ENCODE measurements around the gene MEIOSIN. TPM values are rescaled to one million over a fixed set of nuclear protein-coding genes. Genes with fewer than 3 reads are reported as not detected.

Gene MEIOSIN
- total and polyA plus RNA-seq, 2 of the 13 experiments (the other 11 are each of a cell fraction or from before 2014, with no cell fraction given): not detected

DNA sequence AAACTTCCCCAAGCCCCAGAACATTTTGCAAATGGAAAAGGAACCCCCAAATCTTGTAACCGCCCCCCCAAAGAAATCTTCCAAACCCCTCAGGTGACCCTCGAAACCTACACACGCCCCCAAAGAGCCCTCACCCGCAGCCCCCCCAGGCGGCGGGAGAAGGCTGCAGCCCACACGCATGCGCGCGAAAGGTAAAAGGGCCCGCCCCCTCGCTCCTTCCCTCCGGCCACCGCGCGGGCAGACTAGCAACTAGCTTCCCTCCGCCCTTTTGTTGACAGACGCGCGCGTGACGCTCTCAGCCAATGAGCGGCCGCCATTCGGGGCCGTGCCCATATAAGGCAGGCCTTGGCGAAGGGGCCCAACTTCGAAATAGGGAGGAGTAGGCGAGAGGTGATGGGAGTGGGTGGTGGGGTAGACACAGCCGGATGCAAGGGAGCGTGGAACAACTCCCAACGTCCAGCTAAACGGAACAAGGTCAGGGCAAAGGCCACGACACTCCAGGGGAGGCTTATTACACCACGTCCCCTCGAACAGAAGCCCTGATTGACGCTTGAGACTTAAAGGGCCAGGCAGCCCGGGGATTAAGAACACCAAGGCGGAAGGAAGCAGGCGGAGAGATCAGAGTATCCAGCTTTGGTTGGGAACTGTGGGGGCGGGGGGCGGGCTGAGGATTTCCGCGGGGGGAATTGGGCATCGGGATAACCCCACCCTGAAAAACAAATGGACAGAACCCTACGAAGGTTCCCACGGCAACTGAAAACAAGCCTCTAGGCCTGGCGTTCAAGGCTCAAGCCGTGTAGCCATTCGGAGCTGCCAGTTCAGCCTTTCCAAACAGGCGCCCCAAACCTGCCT lies 15.9 kb upstream of the MEIOSIN start (continued):
- TF ChIP-seq ARHGAP35 (CRISPR knock-in tag; IDR thresholded peaks at IDR 0.05; ENCODE audit: borderline replicate concordance) (no peak), DMAP1 (CRISPR knock-in tag; IDR thresholded peaks at IDR 0.05) (peak; percentile 64; the same call in 1 of the 2 replicates), TAF1 (CRISPR knock-in tag; IDR thresholded peaks at IDR 0.05) (peak; percentile 15; the same call in 1 of the 2 replicates), MED13 (CRISPR knock-in tag; IDR thresholded peaks at IDR 0.05) (peak; percentile 74; the same call in 1 of the 2 replicates), PHF5A (CRISPR knock-in tag; IDR thresholded peaks at IDR 0.05; ENCODE audit: low read depth, unreplicated experiment) (peak; percentile 46), HNRNPUL1 (IDR thresholded peaks at IDR 0.05; ENCODE audit: low read depth, low read length) (no peak), PHF20 (CRISPR knock-in tag; IDR thresholded peaks at IDR 0.05) (peak; percentile 78), RARG (CRISPR knock-in tag; IDR thresholded peaks at IDR 0.05; ENCODE audit: low read depth) (0 out of 2 replicates have a peak, but pooled peaks have one; percentile 61), ZNF605 (CRISPR knock-in tag; IDR thresholded peaks at IDR 0.05) (peak; percentile 81)
- TF ChIP-seq, protein P1, sequence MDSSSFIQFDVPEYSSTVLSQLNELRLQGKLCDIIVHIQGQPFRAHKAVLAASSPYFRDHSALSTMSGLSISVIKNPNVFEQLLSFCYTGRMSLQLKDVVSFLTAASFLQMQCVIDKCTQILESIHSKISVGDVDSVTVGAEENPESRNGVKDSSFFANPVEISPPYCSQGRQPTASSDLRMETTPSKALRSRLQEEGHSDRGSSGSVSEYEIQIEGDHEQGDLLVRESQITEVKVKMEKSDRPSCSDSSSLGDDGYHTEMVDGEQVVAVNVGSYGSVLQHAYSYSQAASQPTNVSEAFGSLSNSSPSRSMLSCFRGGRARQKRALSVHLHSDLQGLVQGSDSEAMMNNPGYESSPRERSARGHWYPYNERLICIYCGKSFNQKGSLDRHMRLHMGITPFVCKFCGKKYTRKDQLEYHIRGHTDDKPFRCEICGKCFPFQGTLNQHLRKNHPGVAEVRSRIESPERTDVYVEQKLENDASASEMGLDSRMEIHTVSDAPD (CRISPR knock-in tag; IDR thresholded peaks at IDR 0.05): 0 out of 2 replicates have a peak, but pooled peaks have one; percentile 39
- TF ChIP-seq, protein P2, sequence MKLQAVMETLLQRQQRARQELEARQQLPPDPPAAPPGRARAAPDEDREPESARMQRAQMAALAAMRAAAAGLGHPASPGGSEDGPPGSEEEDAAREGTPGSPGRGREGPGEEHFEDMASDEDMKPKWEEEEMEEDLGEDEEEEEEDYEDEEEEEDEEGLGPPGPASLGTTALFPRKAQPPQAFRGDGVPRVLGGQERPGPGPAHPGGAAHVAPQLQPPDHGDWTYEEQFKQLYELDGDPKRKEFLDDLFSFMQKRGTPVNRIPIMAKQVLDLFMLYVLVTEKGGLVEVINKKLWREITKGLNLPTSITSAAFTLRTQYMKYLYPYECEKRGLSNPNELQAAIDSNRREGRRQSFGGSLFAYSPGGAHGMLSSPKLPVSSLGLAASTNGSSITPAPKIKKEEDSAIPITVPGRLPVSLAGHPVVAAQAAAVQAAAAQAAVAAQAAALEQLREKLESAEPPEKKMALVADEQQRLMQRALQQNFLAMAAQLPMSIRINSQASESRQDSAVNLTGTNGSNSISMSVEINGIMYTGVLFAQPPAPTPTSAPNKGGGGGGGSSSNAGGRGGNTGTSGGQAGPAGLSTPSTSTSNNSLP (IDR thresholded peaks at IDR 0.05; ENCODE audit: low read depth, low read length): peak; percentile 59; the same call in 1 of the 2 replicates
- TF ChIP-seq, protein P3, sequence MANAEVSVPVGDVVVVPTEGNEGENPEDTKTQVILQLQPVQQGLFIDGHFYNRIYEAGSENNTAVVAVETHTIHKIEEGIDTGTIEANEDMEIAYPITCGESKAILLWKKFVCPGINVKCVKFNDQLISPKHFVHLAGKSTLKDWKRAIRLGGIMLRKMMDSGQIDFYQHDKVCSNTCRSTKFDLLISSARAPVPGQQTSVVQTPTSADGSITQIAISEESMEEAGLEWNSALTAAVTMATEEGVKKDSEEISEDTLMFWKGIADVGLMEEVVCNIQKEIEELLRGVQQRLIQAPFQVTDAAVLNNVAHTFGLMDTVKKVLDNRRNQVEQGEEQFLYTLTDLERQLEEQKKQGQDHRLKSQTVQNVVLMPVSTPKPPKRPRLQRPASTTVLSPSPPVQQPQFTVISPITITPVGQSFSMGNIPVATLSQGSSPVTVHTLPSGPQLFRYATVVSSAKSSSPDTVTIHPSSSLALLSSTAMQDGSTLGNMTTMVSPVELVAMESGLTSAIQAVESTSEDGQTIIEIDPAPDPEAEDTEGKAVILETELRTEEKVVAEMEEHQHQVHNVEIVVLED (CRISPR knock-in tag; IDR thresholded peaks at IDR 0.05; ENCODE audit: borderline replicate concordance): peak; percentile 86
- TF ChIP-seq, protein P4, sequence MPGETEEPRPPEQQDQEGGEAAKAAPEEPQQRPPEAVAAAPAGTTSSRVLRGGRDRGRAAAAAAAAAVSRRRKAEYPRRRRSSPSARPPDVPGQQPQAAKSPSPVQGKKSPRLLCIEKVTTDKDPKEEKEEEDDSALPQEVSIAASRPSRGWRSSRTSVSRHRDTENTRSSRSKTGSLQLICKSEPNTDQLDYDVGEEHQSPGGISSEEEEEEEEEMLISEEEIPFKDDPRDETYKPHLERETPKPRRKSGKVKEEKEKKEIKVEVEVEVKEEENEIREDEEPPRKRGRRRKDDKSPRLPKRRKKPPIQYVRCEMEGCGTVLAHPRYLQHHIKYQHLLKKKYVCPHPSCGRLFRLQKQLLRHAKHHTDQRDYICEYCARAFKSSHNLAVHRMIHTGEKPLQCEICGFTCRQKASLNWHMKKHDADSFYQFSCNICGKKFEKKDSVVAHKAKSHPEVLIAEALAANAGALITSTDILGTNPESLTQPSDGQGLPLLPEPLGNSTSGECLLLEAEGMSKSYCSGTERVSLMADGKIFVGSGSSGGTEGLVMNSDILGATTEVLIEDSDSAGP (CRISPR knock-in tag; IDR thresholded peaks at IDR 0.05; ENCODE audit: borderline replicate concordance): peak; percentile 100
- TF ChIP-seq, protein P5, sequence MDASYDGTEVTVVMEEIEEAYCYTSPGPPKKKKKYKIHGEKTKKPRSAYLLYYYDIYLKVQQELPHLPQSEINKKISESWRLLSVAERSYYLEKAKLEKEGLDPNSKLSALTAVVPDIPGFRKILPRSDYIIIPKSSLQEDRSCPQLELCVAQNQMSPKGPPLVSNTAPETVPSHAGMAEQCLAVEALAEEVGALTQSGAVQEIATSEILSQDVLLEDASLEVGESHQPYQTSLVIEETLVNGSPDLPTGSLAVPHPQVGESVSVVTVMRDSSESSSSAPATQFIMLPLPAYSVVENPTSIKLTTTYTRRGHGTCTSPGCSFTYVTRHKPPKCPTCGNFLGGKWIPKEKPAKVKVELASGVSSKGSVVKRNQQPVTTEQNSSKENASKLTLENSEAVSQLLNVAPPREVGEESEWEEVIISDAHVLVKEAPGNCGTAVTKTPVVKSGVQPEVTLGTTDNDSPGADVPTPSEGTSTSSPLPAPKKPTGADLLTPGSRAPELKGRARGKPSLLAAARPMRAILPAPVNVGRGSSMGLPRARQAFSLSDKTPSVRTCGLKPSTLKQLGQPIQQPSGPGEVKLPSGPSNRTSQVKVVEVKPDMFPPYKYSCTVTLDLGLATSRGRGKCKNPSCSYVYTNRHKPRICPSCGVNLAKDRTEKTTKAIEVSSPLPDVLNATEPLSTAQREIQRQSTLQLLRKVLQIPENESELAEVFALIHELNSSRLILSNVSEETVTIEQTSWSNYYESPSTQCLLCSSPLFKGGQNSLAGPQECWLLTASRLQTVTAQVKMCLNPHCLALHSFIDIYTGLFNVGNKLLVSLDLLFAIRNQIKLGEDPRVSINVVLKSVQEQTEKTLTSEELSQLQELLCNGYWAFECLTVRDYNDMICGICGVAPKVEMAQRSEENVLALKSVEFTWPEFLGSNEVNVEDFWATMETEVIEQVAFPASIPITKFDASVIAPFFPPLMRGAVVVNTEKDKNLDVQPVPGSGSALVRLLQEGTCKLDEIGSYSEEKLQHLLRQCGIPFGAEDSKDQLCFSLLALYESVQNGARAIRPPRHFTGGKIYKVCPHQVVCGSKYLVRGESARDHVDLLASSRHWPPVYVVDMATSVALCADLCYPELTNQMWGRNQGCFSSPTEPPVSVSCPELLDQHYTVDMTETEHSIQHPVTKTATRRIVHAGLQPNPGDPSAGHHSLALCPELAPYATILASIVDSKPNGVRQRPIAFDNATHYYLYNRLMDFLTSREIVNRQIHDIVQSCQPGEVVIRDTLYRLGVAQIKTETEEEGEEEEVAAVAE (CRISPR knock-in tag; IDR thresholded peaks at IDR 0.05; ENCODE audit: borderline replicate concordance): peak; percentile 99

Measured in HepG2 (cell line).